ENCODE measurements around the gene AGBL5. TPM values are rescaled to one million over a fixed set of nuclear protein-coding genes. Genes with fewer than 3 reads are reported as not detected.

The AGBL5 gene
- total RNA-seq, 2 experiments from 2014 or later, result 37.4 to 42.0 TPM

- ChIA-PET POLR2A (no interaction called here), CTCF (ENCODE audit: unreplicated experiment) (no interaction called here)
- Histone ChIP-seq H3K9me3 (ENCODE audit: low read length) (no peaks in the 10 kb centered on the region), H3K4me2 (ENCODE audit: low read length) (no peak overlapping the region), H3K79me2 (ENCODE audit: insufficient read depth, low read depth, low read length) (no peaks in the 10 kb centered on the region), H3K4me1 (ENCODE audit: insufficient read depth, low read length, poor library complexity, severe bottlenecking) (no peaks in the 10 kb centered on the region), H3K27ac (ENCODE audit: low read depth, low read length, poor library complexity, severe bottlenecking) (no peak overlapping the region), H3K4me3 (ENCODE audit: low read depth, low read length, poor library complexity, severe bottlenecking) (no peak overlapping the region), H4K20me1 (ENCODE audit: insufficient read depth, low read length) (no peaks in the 10 kb centered on the region), H3K9me2 (ENCODE audit: insufficient read depth, low read length) (no peaks in the 10 kb centered on the region), H2AFZ (ENCODE audit: low read length) (no peak overlapping the region), H3K36me3 (ENCODE audit: insufficient read depth, low read length) (peaks cover 71% of the 10 kb centered on the region)
- DNase-seq (ENCODE audit: low spot score), result no peak
- intact Hi-C loops (cut with micrococcal nuclease; ENCODE audit: unreplicated experiment), result no loop called here
- BruUV-seq (replicated peaks), result no TSS peak
- TF ChIP-seq EZH2phosphoT487 (IDR thresholded peaks at IDR 0.05; ENCODE audit: borderline replicate concordance, low read depth, low read length) (no peak), CTCF (conservative IDR thresholded peaks at IDR 0.05; ENCODE audit: low read length) (no peak)
Observed at GRCh38 chr2:27060323-27060722, 8.9 kb downstream of the AGBL5 start.

- Histone ChIP-seq H4K20me1 (ENCODE audit: insufficient read depth, low read length) (0 out of 2 replicates have a peak, but pooled peaks cover 4% of the 10 kb centered on the region), H3K79me2 (ENCODE audit: insufficient read depth, low read depth, low read length) (peaks cover 13% of the 10 kb centered on the region; the same call in 1 of the 2 replicates), H3K9me2 (ENCODE audit: insufficient read depth, low read length) (no peaks in the 10 kb centered on the region), H3K27ac (ENCODE audit: low read depth, low read length, poor library complexity, severe bottlenecking) (no peak overlapping the region), H3K4me2 (ENCODE audit: low read length) (no peak overlapping the region), H3K4me3 (ENCODE audit: low read depth, low read length, poor library complexity, severe bottlenecking) (no peak overlapping the region), H3K36me3 (ENCODE audit: insufficient read depth, low read length) (peaks cover 74% of the 10 kb centered on the region), H2AFZ (ENCODE audit: low read length) (no peak overlapping the region), H3K9me3 (ENCODE audit: low read length) (no peaks in the 10 kb centered on the region), H3K4me1 (ENCODE audit: insufficient read depth, low read length, poor library complexity, severe bottlenecking) (peaks cover 6% of the 10 kb centered on the region)
- ChIA-PET CTCF (ENCODE audit: unreplicated experiment) (no interaction called here), POLR2A (no interaction called here)
- no peak for DNase-seq (ENCODE audit: low spot score)
- TF ChIP-seq CTCF (conservative IDR thresholded peaks at IDR 0.05; ENCODE audit: low read length), result no peak
- TF ChIP-seq EZH2phosphoT487 (IDR thresholded peaks at IDR 0.05; ENCODE audit: borderline replicate concordance, low read depth, low read length), result no peak
- intact Hi-C loops (cut with micrococcal nuclease; ENCODE audit: unreplicated experiment), result no loop called here
- no TSS peak for BruUV-seq (replicated peaks)
Observed at GRCh38 chr2:27065128-27065527, 13.7 kb downstream of the AGBL5 start.

GRCh38 chr2:27067385-27067784 is 15.9 kb downstream of the AGBL5 start:
- CTCF ChIA-PET (ENCODE audit: unreplicated experiment), result no interaction called here

More at GRCh38 chr2:27067385-27067784, 15.9 kb downstream of the AGBL5 start:
- H3K4me3 ChIP-seq (ENCODE audit: low read depth, low read length, poor library complexity, severe bottlenecking), result no peak overlapping the region
- no peak overlapping the region for H2AFZ ChIP-seq (ENCODE audit: low read length)
- BruUV-seq (replicated peaks), result no TSS peak
- 0 out of 2 replicates have a peak, but pooled peaks cover 4% of the 10 kb centered on the region for H4K20me1 ChIP-seq (ENCODE audit: insufficient read depth, low read length)
- TF ChIP-seq CTCF (conservative IDR thresholded peaks at IDR 0.05; ENCODE audit: low read length) (no peak), EZH2phosphoT487 (IDR thresholded peaks at IDR 0.05; ENCODE audit: borderline replicate concordance, low read depth, low read length) (no peak)
- POLR2A ChIA-PET, result interaction anchor here (1.0 kb wide), 1 partner anchor 9 kb away, joined by 3 read pairs; no protein-coding TSS in a partner anchor
- peaks cover 67% of the 10 kb centered on the region for H3K36me3 ChIP-seq (ENCODE audit: insufficient read depth, low read length)
- H3K4me2 ChIP-seq (ENCODE audit: low read length), result no peak overlapping the region
- H3K9me3 ChIP-seq (ENCODE audit: low read length), result no peaks in the 10 kb centered on the region
- no peaks in the 10 kb centered on the region for H3K9me2 ChIP-seq (ENCODE audit: insufficient read depth, low read length)
- intact Hi-C loops (cut with micrococcal nuclease; ENCODE audit: unreplicated experiment), result no loop called here
- peaks cover 26% of the 10 kb centered on the region for H3K79me2 ChIP-seq (ENCODE audit: insufficient read depth, low read depth, low read length)
- DNase-seq (ENCODE audit: low spot score), result no peak
- H3K4me1 ChIP-seq (ENCODE audit: insufficient read depth, low read length, poor library complexity, severe bottlenecking), result peaks cover 16% of the 10 kb centered on the region
- H3K27ac ChIP-seq (ENCODE audit: low read depth, low read length, poor library complexity, severe bottlenecking), result no peak overlapping the region

Data from OCI-LY7 (cell line).